ENCODE measurements around the gene UVRAG. TPM values are rescaled to one million over a fixed set of nuclear protein-coding genes. Genes with fewer than 3 reads are reported as not detected.

The UVRAG gene
- total RNA-seq, 1 donor from 2014 or later = 14.7 TPM

DNA sequence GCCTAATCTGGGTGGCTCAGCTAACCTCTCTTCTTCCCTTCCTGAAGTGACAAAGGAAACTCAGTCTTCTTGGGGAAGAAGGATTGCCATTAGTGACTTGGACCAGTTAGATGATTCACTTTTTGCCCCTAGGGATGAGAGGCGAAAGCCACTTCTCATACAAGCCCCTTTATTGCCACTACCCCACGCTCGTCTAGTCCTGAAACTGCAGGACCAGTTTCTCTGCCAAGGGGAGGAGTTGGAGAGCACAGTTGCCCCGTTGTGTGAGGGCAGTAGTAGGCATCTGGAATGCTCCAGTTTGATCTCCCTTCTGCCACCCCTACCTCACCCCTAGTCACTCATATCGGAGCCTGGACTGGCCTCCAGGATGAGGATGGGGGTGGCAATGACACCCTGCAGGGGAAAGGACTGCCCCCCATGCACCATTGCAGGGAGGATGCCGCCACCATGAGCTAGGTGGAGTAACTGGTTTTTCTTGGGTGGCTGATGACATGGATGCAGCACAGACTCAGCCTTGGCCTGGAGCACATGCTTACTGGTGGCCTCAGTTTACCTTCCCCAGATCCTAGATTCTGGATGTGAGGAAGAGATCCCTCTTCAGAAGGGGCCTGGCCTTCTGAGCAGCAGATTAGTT, 14.2 kb upstream of the UVRAG start:
- intact Hi-C loops (cut with DNase I) = loop anchor here (10.0 kb wide), 1 partner anchor 354 kb away; no protein-coding TSS in a partner anchor
- no peak for ATAC-seq (ENCODE audit: poor library complexity)

DNA sequence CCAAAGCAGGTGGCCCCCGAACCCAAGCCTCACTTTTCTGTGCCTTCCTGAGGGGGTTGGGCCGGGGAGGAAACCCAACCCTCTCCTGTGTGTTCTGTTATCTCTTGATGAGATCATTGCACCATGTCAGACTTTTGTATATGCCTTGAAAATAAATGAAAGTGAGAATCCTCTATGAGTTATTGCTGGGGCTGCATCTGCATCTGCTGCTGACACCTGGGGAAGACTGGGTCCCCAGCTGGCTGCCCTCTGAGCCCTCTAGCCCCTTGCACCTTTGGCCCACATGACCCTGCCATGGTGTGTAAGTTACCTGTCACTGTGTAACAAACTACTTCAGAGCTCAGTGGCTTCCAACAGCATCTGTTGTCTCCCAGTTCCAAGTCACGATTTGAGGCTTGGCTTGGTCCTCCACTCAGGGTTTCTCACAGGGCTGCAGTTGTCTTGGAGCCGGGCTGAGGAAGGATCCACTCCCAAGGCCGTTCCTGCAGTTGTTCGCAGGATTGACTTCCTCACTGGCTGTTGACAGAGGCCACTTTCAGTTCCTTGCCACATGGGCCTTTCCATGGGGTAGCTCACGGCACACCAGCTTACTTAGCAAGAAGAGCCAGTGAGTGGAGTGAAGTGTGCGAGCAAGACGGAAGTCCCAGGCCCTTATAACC, 13.5 kb upstream of the UVRAG start:
- ATAC-seq (ENCODE audit: poor library complexity) = peak; percentile 47
- intact Hi-C loops (cut with DNase I) = loop anchor here (2.0 to 10.0 kb wide), 2 partner anchors 65 to 353 kb away; no protein-coding TSS in a partner anchor
- peak; percentile 57 for DNase-seq

More for the DNA sequence above, 14.2 kb upstream of the UVRAG start:
- no peak for DNase-seq

DNA sequence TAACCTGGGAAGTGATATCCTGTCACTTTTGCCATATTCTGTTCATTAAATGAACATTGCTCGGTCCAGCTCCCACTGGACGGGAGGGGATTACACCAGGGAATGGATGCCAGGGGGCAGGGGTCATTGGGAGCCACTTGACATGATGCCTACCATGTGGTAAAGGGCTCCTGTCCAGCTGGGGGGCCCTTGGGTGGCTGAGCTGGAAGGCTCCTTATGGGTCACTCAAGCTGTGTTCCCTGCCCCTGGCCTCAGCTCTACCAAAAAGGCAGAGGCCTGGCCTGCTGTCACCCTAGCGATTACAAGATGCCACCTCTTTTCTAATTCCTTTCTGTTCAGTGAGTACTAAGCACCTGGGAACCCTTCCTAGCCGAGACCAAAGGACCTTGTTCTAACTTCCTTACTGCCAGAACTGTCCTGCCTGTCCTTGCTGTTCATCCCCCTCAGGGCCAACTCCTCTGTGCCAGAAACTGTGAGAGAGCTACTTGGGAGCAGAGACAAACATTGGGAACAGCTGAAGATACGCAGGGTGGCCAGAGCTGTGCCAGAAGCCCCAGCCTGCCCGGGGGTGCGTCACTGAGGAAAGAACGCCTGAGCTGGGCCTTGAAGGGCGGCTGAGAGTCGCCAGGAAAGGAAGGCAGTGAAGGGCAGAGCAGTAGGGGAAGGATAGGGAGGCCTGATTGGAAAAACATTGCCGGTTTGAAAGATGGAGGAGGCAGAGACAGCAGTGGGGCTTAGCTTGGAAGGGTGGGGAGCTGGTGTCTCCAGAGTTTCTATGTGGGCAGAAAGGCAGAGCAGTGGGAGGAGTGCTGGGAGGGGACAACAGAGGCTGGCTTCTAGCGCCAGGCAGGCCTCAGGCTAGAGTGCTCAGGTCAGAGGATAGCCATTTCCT, 12.7 kb upstream of the UVRAG start:
- intact Hi-C loops (cut with DNase I) = loop anchor here (2.0 to 10.0 kb wide), 2 partner anchors 65 to 353 kb away; no protein-coding TSS in a partner anchor
- DNase-seq (no peak), ATAC-seq (ENCODE audit: poor library complexity) (peak; percentile 8)

DNA sequence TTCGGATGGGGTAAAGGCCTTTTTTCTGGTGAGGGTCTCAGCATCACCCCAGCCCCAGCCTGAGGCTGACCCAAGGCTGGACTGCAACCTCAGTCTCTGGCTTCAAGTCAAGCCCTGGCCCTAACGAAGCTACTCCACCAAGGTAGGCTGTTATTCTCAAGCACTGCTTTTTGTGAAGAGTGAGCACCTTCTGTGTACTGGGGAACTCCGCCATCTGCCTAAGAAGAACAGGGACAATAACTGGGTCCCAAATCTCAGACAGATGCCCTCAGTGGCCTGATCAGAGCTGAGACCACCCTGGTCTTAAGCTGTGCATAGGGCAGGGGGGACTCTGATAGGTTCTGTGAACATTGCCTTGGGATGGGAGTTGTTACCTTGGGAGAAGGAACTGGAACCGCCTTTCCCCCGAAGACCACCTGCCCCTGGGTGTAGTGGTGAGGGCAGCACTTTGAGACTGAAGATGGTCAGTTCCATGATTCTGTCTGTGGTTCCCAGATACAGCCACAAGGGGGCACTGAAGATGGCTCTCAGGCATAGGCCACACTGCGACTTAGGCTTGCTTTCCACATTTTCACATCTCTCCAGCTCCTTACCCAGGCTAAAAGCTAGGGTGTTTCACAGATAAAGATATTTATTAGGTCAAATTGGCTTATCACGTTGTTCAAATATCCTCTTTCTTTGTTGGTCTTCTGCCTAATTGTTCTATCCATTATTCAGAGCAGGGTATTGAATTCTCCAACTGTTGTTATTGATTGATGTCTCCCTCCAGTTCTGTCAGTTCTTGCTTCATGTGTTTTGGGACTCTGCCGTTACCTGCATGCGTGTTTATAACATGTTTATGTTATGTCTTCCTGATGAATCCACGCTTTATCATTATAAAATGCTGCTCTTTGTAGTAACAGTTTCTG, 11.8 kb upstream of the UVRAG start:
- peak; percentile 70 for DNase-seq
- peak; percentile 92 for ATAC-seq (ENCODE audit: poor library complexity)
- intact Hi-C loops (cut with DNase I) = loop anchor here (2.0 to 10.0 kb wide), 2 partner anchors 64 to 352 kb away; no protein-coding TSS in a partner anchor

DNA sequence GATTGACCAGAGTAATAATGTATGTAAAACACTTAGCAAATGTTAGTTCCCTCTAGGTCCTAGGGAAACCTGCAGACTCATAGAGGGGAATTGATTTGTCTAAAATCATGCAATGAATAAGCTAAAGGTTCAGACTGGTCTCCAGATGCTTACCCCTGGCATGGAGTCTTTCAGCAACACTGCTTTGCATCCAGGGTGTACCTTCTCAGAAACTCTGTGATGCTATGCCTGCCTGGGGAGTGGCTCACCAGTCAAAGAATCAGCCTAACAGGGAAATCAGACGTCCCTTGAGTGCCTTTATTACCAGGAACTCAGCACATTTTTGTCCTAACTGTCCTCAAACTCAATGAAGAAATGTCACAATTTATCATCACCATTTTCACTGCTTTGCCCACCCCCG, 5.9 kb upstream of the UVRAG start:
- ATAC-seq (ENCODE audit: poor library complexity) (no peak), DNase-seq (no peak)
- intact Hi-C loops (cut with DNase I) = loop anchor here (10.0 kb wide), 1 partner anchor 346 kb away; no protein-coding TSS in a partner anchor

DNA sequence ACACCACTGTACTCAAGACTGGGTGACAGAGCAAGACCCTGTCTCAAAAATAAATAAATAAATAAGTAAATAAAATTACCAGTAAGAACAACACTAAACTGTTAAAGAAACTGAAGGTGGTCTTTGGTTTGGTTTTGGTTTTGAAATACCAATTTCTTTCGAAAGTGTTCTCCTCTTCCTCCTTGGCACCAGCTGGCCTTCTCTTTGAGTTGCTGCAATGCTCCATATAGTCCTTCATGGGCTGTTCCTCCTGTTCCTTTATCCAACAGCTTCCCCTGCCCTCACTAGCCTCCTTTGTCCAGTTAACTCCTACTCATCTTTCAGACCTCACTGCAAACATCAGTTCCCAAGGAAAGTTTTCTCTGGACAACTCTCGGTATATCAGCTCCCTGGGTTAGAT, 5.0 kb upstream of the UVRAG start:
- no peak for ATAC-seq (ENCODE audit: poor library complexity)
- intact Hi-C loops (cut with DNase I) = loop anchor here (10.0 kb wide), 1 partner anchor 345 kb away; no protein-coding TSS in a partner anchor
- no peak for DNase-seq

DNA sequence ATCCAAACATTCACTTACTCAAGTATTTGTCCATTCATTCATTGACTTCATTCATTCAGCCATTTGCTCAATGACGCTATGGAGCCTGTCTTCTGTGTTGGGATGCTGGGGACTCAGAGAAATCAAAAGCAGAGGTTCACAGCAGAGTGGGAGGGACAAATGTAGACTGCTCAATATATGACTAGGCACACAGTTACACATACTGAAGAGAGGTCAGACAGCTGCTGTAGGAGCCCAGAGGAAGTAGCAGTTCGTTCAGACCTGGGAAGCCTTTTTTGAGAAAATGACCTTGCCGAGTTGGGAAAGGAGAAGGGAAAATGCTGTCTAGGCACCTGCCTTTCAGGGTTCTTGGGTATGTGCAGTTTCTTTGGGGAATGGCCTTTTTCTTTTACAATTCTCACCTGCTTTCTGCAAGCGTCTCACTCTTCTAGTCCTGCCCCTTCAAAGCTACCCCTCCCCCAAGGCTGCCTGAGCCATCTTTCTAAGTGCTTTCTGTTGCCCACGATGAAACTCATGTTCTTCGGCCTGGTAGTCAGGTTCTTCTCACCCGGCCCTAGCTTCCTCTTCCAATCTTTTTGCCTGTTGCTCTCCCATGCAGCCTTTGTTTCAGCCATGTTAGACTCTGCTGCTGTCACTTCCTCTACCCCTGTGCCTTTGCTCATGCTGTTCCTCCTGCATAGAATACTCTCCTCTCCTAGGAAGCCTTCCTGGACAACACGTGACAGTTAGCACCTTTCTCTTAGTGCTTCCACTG, 4.2 kb upstream of the UVRAG start:
- intact Hi-C loops (cut with DNase I) = no loop called here
- ATAC-seq (ENCODE audit: poor library complexity) (no peak), DNase-seq (no peak)

DNA sequence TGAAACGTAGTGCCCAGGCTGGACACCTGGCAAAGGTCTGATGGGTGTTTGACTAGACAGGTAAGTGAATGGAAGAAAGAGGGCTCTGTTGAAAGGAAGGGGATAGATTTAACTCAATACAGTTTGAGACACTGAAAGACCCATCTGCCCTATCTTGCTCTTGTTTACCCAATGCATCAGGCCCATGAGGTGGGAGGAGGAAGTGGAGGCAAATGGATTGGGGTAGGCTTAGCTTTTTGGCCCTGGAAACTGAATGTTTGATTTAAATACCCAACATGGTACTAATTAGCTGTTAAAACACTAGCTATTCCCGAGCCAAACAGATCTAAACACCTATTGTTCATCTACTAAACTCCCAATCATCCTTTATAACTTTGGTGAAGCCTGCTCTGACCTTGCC, 3.5 kb upstream of the UVRAG start:
- no peak for DNase-seq
- intact Hi-C loops (cut with DNase I) = no loop called here
- no peak for ATAC-seq (ENCODE audit: poor library complexity)

DNA sequence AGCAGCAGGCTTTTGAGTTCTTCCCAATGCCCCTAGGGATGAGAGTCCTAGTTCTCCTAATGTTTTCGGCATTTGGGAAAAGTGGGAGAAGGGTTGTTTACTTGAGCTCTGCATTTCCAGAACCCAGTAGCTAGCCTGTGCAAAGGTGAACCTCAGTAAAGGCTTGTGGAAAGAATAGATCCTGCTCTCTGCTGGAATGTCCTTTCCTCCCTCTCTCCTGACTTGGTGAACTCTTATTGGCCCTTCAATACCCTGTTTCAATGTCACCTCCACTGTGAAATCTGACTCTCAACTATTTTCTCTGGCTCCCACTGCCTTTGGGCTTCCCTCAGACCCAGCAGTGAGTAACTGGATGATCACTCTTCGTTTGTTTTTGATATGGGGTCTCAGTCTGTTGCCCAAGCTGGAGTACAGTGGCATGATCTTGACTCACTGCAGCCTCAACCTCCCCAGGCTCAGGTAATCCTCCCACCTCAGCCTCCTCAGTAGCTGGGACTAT, 2.4 kb upstream of the UVRAG start:
- intact Hi-C loops (cut with DNase I) = no loop called here
- ATAC-seq (ENCODE audit: poor library complexity) (no peak), DNase-seq (no peak)

DNA sequence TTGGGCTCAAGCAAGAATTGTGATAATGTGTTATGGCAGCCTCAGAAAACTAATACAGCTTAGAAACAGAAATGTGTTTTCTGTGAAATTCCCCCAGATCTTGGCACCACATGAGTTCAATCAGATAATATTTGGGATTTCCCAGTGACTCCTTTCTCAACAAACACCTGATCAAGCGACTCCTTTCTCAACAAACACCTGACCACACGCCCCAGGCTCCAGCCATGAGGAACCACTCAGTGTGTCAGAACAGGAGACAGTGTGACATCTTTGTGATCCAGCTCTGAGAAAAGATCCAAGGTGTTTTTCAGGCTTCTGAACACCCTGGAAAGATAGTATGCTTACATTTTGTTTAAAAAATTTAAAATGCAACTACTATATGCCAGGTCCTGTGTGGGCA, 1.9 kb upstream of the UVRAG start:
- intact Hi-C loops (cut with DNase I) = no loop called here
- ATAC-seq (ENCODE audit: poor library complexity) = no peak
- no peak for DNase-seq

DNA sequence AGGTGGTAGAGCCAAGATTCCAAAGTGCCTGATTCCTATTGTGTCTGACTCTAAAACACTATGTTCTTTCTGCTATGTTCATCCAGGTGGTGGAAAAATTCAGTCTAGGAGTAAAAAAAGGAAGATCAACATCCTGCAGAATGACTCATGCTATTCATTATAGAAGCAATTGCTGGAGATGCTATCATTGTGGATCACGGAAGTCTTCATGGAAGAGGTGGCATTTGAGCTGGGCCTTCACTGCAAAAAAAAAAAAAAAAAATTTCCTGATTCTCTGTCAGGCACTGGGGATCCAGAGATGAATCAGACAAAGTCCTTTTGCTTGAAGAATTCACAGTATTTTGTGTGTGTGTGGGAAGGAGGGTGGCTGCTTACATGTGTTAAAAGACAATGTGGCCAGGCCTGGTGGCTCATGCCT, 1.4 kb upstream of the UVRAG start:
- no peak for DNase-seq
- intact Hi-C loops (cut with DNase I) = no loop called here
- no peak for ATAC-seq (ENCODE audit: poor library complexity)

DNA sequence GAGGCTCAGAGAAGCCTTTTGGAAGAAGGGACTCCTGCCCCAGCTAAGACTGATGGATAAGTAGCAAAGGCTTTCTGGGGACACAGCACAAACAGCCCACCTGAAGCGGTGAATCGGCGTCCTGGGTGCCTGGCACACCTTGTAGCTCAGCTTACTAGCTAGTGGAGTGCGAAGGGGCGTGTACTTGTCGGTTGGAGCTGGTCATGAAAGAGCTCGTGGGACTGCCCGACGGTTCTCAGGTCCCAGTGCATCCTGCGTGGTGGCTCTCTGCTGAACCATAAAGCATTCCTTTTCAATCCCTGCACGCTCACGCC, 690 bp upstream of the UVRAG start:
- peak; percentile 36 for ATAC-seq (ENCODE audit: poor library complexity)
- intact Hi-C loops (cut with DNase I) = no loop called here
- DNase-seq = no peak

DNA sequence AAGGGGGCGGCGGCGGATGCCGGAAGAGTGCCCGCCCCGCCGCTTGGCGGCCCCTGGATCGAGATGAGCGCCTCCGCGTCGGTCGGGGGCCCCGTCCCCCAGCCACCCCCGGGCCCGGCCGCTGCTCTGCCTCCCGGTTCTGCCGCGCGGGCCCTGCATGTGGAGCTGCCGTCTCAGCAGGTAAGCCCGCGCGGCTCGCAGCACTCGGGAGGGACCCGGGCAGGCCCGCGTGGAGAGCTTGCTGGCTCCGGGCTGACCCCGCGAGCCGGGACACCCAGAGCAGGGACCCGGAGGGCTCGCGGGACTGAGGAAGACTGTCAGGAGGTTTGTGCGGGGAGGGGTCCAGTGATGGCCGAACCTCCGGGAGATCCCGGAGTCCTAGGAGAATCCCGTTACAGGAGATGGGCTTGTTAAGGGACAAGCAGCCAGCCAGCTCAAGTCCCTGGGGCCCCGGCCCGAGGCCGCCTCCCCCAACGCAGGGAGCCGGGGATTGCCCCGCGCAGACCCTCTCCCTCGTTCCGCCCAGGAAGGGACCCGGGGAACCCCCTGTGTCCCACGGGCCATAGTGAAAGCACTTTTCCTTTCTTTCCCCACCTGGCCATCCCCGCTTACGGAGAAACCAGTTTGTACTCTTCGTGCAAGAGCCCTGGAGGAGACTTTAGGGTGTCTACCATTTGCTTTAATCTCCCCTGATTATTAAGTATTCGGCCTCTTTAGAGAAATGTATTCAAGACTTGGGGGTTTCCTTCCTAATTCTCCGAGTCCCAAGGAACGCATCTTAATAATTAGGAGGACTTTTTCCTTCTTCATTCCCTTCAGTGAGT, 547 bp downstream of the UVRAG start:
- intact Hi-C loops (cut with DNase I) = no loop called here
- peak; percentile 46 for ATAC-seq (ENCODE audit: poor library complexity)
- DNase-seq = no peak

DNA sequence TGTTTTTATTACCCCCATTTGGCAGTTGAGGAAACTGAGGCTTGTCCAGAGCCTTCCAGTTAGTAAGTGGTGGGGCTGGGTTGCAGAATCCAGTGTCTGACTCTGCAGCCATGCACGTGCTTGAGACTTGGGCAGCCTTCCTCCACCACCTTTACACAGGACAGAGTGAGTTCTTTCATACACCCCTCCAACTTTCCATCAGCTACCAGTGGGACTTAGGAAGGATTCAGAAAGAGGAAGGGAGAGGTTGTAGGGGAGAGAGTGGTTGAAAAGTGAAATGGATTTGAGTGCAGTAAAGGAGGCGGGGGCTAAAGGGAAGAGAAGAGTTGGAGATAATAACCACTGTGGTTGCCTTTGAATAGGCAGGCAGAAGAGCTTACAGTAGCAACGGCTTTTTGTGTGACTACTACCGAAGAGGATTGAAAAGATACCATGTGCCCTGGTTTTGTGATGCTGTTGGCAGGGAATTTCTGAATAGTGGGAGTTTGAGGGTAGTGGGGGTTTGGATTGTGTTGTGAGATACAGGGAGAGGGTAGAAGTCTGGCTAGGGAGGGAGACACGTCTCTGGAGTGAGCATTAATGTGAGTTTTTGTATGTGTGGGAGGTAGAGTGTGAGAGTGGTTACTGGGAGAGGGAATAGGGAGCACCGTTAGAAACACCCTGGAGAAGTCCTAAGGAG, 1.7 kb downstream of the UVRAG start:
- intact Hi-C loops (cut with DNase I) = no loop called here
- ATAC-seq (ENCODE audit: poor library complexity) = no peak
- no peak for DNase-seq

DNA sequence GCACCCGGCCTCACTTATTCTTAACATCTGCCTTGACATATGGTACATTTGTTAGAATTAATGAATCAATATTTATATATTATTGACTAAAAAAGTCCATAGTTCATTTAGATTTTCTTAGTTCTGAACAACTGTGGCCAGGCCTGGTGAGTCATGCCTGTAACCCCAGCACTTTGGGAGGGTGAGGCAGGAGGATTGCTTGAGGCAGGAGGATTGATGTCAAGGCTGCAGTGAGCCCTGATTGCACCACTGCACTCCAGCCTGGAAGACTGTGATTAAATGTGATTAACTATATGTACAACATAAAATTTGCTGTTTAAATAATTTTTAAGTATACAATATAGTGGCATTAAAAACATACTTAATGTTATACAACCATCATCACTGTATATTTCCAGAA, 5.6 kb downstream of the UVRAG start:
- intact Hi-C loops (cut with DNase I) = no loop called here
- DNase-seq (no peak), ATAC-seq (ENCODE audit: poor library complexity) (no peak)

DNA sequence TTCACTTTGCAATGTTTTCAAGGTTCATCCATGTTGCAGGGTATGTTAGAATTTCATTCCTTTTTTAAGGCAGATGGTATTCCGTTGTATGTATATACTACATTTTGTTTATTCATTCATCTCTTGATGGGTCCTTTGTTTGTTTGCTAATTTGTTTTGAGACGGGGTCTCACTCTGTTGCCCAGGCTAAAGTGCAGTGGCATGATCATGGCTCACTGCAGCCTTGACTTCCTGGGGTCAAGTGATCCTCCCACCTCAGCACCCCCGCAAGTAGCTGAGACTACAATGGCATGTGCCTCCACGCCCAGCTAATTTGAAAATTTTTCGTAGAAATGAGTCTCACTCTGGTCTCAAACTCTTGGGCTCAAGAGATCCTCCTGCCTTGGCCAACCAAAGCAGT, 6.2 kb downstream of the UVRAG start:
- ATAC-seq (ENCODE audit: poor library complexity) (no peak), DNase-seq (no peak)
- intact Hi-C loops (cut with DNase I) = no loop called here
